Omental fat pad (tissue), 4 donors: Measurements from ENCODE around the gene SYNJ2. TPM values are rescaled to one million over a fixed set of nuclear protein-coding genes. Genes with fewer than 3 reads are reported as not detected.

Experiments used
- ATAC-seq: fragments of 150-250 bp; one replicate; pipeline ENCODE4 v1.9.1; 2016; ENCODE audit warnings: mild to moderate bottlenecking, moderate library complexity; ENCODE audit not compliant: low FRiP score
- DNase-seq: peaks from one replicate; pipeline ENCODE4 v3.0.0-alpha.2; 2019; ENCODE audit warnings: low spot score
- CTCF ChIP-seq, 3 donors: fragments of 450-650 bp; IDR thresholded peaks; one replicate each; pipeline ENCODE4 v1.5.1; 2016 to 2017; ENCODE audit warnings: antibody characterized with exemption in 3 of 3, mild to moderate bottlenecking in 3 of 3, moderate library complexity in 2 of 3
- total RNA-seq, 4 donors: library from RNA; depleted of rRNA; stranded (reverse); fragments of >200 nt; gene quantifications; one replicate each; pipeline ENCODE4 v1.1.0, GENCODE V29; 2016

The SYNJ2 gene
- total RNA-seq, 4 donors from 2014 or later: 2.3 to 27.6 (median 6.4) TPM

DNA sequence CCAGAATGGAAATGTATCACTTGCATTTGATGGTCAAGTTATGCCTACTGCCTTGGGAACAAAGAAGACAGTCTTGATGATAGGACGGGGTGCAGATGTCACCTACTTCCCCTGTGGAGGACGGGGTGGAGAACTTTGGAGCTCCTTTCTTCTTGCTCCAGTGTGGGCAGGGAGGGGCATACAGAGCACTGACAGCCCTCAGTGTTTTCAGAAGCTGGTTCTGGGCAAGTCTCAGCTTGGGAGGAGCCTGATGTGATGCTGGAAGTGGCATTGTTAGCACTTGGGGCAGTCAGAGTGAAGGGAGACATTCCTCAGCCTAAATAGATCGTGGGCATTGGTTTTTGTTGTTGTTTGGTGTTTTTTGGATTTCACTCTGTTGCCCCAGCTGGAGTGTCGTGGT, 59.7 kb downstream of the SYNJ2 start:
- no peak for TF ChIP-seq CTCF (IDR thresholded peaks at IDR 0.05)
- ATAC-seq (no peak), DNase-seq (no peak)

DNA sequence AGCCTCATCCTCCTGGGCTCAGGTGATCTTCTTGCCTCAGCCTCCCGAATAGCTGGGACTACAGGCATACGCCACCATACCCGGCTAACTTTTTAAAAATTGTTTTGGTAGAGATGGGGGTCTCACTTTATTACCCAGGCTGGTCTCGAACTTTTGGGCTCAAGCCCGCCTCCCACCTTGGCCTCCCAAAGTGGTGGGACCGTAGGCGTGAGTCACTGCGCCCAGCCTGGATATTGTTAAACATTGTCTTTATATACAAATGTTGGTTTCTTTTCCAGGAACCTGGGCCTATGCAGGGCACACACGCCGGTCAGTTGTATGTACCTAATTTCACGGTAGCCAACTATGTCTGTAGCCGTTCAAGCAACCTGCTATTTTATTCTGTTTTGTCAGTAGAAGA, 60.1 kb downstream of the SYNJ2 start:
- no peak for TF ChIP-seq CTCF (IDR thresholded peaks at IDR 0.05)
- no peak for ATAC-seq
- DNase-seq: no peak

DNA sequence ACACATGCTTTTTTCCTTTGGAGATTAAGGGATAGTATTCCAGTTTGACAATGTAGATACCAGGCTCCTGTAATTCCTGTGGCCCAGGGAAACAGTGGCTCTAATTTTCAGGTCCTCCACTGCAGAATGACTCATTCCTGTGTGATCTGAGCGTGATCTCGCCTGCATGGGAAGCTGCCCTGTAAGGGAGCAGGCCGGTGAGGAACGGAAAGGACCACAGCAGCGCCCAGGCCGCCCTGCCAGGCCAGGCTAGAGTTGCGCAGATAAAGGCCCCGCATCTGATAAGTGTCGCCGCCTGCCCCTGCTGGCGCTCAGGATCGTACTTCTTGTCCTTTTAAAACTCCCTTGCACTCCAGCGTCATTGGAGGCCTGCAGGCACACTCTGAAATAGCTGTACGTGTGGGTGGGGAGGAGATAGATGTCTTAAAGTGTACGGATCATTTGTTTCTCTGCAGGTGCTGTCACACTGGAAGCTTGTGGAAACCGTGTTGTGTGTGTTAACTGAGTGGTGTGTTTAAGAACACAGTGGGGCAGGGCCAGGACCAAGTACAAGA, 60.7 kb downstream of the SYNJ2 start:
- no peak for TF ChIP-seq CTCF (IDR thresholded peaks at IDR 0.05)
- ATAC-seq (peak; percentile 42), DNase-seq (no peak)

DNA sequence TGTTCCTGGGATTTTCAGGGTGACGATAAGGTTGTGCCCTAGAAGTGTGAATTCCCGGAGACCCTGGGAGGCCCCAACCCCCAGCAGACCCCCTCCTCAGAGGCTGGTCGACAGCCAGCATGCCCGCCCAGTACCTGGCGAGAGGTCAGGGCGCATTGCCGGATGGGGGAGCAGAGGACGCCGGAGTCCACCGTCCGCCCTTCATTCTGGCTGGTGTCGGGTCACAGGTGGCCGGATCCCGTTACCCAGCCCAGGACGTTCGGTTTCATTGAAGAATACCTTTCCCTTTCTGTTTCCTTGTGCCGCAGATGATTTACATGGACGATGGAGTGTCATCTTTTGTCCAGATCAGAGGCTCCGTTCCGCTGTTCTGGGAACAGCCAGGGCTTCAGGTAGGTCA, 61.3 kb downstream of the SYNJ2 start:
- DNase-seq: no peak
- TF ChIP-seq CTCF (IDR thresholded peaks at IDR 0.05): no peak
- ATAC-seq: no peak

DNA sequence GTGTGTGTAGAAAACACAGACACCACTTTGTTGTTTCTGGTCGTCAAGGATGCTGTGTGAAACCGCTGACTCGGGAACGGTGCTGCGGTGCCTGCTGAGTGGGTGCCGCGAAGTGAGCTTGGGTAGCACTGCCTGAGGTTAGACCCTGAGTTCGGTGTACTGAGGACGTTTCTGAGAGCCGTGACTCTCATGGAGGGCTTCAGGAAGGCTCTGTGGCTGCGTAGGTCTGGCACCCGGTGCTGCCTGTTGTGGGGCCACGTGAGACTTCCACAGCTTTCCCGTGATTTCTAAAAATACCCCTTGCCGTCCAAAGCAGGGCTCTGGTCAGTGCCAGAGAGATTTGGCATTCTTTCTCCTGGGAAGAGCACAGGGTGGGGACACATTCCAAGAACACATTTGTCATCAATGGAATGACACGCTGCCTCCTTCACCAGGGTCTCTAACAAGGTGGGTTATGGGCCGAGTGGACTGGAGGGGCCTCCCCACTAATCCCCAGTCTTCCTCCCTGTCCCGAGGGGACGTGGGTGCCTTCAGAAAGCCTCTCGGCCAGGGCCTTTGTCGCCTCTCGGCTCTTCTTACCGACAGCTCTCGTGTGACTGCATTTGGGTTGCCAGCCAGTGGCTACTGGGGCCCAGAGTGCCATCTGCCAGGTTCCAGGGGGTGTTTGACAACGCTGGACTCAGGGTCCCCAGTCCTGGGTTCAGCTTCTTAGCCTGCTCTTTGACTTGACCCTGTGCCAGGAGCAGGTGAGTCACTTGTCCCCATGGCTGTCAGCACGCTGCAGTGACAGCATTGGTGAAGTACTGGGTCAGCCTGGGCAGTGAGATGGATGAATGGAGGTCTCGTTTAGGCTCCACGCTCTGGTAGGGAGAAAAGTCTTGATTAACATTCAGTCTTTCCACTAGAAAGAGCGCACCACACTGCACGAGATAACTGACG, 62.2 kb downstream of the SYNJ2 start:
- ATAC-seq (no peak), DNase-seq (no peak)
- TF ChIP-seq CTCF (IDR thresholded peaks at IDR 0.05): no peak

DNA sequence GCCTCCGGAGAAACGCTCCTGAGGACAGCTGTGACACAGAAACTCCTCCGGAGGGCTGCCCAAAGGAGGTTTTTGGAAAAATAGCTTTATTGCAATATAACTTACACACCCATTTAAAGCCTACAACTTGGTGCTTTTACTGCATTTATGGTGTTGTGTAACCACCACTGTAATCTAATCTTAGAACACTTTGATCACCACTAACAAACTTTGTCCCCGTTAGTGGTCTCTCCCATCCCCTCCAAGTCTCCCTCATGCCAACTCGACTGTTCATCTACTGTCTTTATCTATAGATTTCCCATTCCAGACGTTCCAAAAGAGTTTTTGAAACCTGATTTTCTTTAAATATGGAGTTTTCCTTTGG, 62.8 kb downstream of the SYNJ2 start:
- ATAC-seq (no peak), DNase-seq (no peak)
- no peak for TF ChIP-seq CTCF (IDR thresholded peaks at IDR 0.05)
